ENCODE data around the gene INPP5D. TPM values are rescaled to one million over a fixed set of nuclear protein-coding genes. Genes with fewer than 3 reads are reported as not detected.

The INPP5D gene
- total RNA-seq, 4 donors from 2014 or later, result 6.5 to 18.7 (median 11.5) TPM

DNA sequence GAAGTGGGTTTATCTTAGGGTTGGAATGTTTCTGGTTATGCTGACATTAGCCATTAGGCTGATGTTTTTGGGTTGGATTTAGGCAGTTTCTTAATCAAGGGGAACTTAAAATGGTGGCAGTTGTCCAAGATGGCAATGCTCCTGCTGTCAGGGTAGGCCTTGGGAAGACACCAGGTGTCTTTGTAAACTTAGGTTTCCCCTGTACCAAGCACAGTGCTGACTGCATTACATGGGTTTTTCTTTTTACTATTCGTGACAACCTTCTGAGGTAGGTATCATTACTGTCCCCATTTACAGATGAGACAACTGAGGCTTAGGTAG is 190.8 kb downstream of the INPP5D start:
- Histone ChIP-seq H3K27me3 (no peaks in the 10 kb centered on the region), H3K9me3 (no peaks in the 10 kb centered on the region), H3K36me3 (peaks cover 2% of the 10 kb centered on the region), H3K4me3 (peak overlapping the region; percentile 88), H3K27ac (peak overlapping the region; percentile 93), H3K4me1 (peaks cover 27% of the 10 kb centered on the region)
- TF ChIP-seq EP300 (IDR thresholded peaks at IDR 0.05) (no peak), POLR2A (IDR thresholded peaks at IDR 0.05) (no peak), POLR2AphosphoS5 (IDR thresholded peaks at IDR 0.05) (no peak)
- TF ChIP-seq, protein P1, sequence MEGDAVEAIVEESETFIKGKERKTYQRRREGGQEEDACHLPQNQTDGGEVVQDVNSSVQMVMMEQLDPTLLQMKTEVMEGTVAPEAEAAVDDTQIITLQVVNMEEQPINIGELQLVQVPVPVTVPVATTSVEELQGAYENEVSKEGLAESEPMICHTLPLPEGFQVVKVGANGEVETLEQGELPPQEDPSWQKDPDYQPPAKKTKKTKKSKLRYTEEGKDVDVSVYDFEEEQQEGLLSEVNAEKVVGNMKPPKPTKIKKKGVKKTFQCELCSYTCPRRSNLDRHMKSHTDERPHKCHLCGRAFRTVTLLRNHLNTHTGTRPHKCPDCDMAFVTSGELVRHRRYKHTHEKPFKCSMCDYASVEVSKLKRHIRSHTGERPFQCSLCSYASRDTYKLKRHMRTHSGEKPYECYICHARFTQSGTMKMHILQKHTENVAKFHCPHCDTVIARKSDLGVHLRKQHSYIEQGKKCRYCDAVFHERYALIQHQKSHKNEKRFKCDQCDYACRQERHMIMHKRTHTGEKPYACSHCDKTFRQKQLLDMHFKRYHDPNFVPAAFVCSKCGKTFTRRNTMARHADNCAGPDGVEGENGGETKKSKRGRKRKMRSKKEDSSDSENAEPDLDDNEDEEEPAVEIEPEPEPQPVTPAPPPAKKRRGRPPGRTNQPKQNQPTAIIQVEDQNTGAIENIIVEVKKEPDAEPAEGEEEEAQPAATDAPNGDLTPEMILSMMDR (IDR thresholded peaks at IDR 0.05), result no peak
- 50% methylated on average over 1 of the region's 1 CpG for WGBS
- DNase-seq (ENCODE audit: low spot score in 2 of 2), result no peak

- Histone ChIP-seq H3K27ac (peak within 1 kb of the TSS; percentile 93), H3K9me3 (no peaks in the 10 kb centered on the region), H3K4me3 (peak within 1 kb of the TSS; percentile 88), H3K4me1 (peaks cover 27% of the 10 kb centered on the region), H3K36me3 (peaks cover 7% of the 10 kb centered on the region), H3K27me3 (no peaks in the 10 kb centered on the region)
- WGBS, result under 1% methylated on average over 37 of the region's 75 CpGs
- DNase-seq (ENCODE audit: low spot score in 2 of 2), result peak; percentile 95 to 96
- TF ChIP-seq EP300 (IDR thresholded peaks at IDR 0.05), result no peak
- peak; percentile 23 to 70 for TF ChIP-seq POLR2A (IDR thresholded peaks at IDR 0.05)
- peak; percentile 39 to 91 (median 60) for TF ChIP-seq POLR2AphosphoS5 (IDR thresholded peaks at IDR 0.05)
- TF ChIP-seq, protein P1 (IDR thresholded peaks at IDR 0.05), result peak; percentile 94 to 95
Measured at GRCh38 chr2:233251306-233252116, 191.4 kb downstream of the INPP5D start, which contains the start of gene ATG16L1. TSS of gene ATG16L1 (plus strand) at chr2:233251673. CDS start at chr2:233251828, 155 bp downstream.

GRCh38 chr2:233252227-233252626 is 192.1 kb downstream of the INPP5D start:
- no peak for DNase-seq (ENCODE audit: low spot score in 2 of 2)
- peaks cover 14% of the 10 kb centered on the region for H3K36me3 ChIP-seq
- peaks cover 27% of the 10 kb centered on the region for H3K4me1 ChIP-seq
- H3K4me3 ChIP-seq, result peak overlapping the region; percentile 88
- H3K9me3 ChIP-seq, result no peaks in the 10 kb centered on the region
- TF ChIP-seq, protein P1 (IDR thresholded peaks at IDR 0.05), result no peak
- TF ChIP-seq POLR2AphosphoS5 (IDR thresholded peaks at IDR 0.05) (no peak), EP300 (IDR thresholded peaks at IDR 0.05) (no peak), POLR2A (IDR thresholded peaks at IDR 0.05) (no peak)
- WGBS, result under 1% methylated on average over 18 of the region's 18 CpGs
- H3K27ac ChIP-seq, result peak overlapping the region; percentile 93
- no peaks in the 10 kb centered on the region for H3K27me3 ChIP-seq

- no peaks in the 10 kb centered on the region for H3K27me3 ChIP-seq
- peaks cover 43% of the 10 kb centered on the region for H3K36me3 ChIP-seq
- no peak for DNase-seq (ENCODE audit: low spot score in 2 of 2)
- no peak overlapping the region for H3K4me3 ChIP-seq
- WGBS, result 94% methylated on average over 11 of the region's 11 CpGs
- H3K9me3 ChIP-seq, result no peaks in the 10 kb centered on the region
- no peak for TF ChIP-seq POLR2A (IDR thresholded peaks at IDR 0.05)
- peaks cover 27% of the 10 kb centered on the region for H3K4me1 ChIP-seq
- H3K27ac ChIP-seq, result no peak overlapping the region
Measured at GRCh38 chr2:233255151-233255550, 195.0 kb downstream of the INPP5D start.

- TF ChIP-seq POLR2A (IDR thresholded peaks at IDR 0.05), result no peak
- no peak for TF ChIP-seq EP300 (IDR thresholded peaks at IDR 0.05)
- no peak for TF ChIP-seq POLR2AphosphoS5 (IDR thresholded peaks at IDR 0.05)
- TF ChIP-seq, protein P1 (IDR thresholded peaks at IDR 0.05), result no peak
- 89% methylated on average over 4 of the region's 4 CpGs for WGBS
- no peak overlapping the region for H3K4me3 ChIP-seq
- H3K4me1 ChIP-seq, result peaks cover 27% of the 10 kb centered on the region
- no peaks in the 10 kb centered on the region for H3K27me3 ChIP-seq
- H3K9me3 ChIP-seq, result no peaks in the 10 kb centered on the region
- DNase-seq (ENCODE audit: low spot score in 2 of 2), result no peak
- peaks cover 52% of the 10 kb centered on the region for H3K36me3 ChIP-seq
- H3K27ac ChIP-seq, result no peak overlapping the region
Measured at GRCh38 chr2:233256048-233256447, 195.9 kb downstream of the INPP5D start.

Other genes starting within 250 kb of the INPP5D start
- 10 to 100 TPM; 11.7 to 39.7 (median 16.9) TPM for gene SNORC, start 190.1 kb upstream of the INPP5D start, total RNA-seq
- gene NGEF, start 47.1 kb upstream of the INPP5D start, total RNA-seq, result 10 to 100 TPM; 14.4 to 25.0 (median 17.9) TPM
- 10 to 100 TPM in 1 of 4 donors, 1 to 10 TPM in 3; 1.7 to 19.9 (median 5.8) TPM for gene NEU2, start 27.7 kb upstream of the INPP5D start, total RNA-seq
- gene ATG16L1, start 191.3 kb downstream of the INPP5D start, total RNA-seq, result 10 to 100 TPM; 38.6 to 77.2 (median 49.4) TPM
- not detected for gene SAG, start 247.5 kb downstream of the INPP5D start, total RNA-seq

All from suprapubic skin (tissue), 4 donors.